ENCODE data around the gene PDE3A. TPM values are rescaled to one million over a fixed set of nuclear protein-coding genes. Genes with fewer than 3 reads are reported as not detected.

PDE3A gene
- total and polyA plus RNA-seq, 10 of the 15 experiments (the other 5 are each of a cell fraction or from before 2014, with no cell fraction given): 0.01 to 2.6 (median 1.5) TPM

- no peak for TF ChIP-seq ZBTB40 (IDR thresholded peaks at IDR 0.05; ENCODE audit: borderline replicate concordance)
- no peak for TF ChIP-seq FOXM1 (IDR thresholded peaks at IDR 0.05; ENCODE audit: low read depth, low read length)
- no peak for TF ChIP-seq IRF4 (IDR thresholded peaks at IDR 0.05; ENCODE audit: low read depth, low read length)
- TF ChIP-seq KDM1A (IDR thresholded peaks at IDR 0.05; ENCODE audit: borderline replicate concordance): no peak
- TF ChIP-seq ATF3 (IDR thresholded peaks at IDR 0.05; ENCODE audit: borderline replicate concordance, extremely low read depth, low read depth, low read length): no peak
- no peak for TF ChIP-seq HSF1 (IDR thresholded peaks at IDR 0.05; ENCODE audit: low read depth, low read length)
- TF ChIP-seq MXI1 (IDR thresholded peaks at IDR 0.05; ENCODE audit: low read depth, low read length): no peak
- no peak for TF ChIP-seq SMAD5 (IDR thresholded peaks at IDR 0.05; ENCODE audit: low read depth)
- no peak for TF ChIP-seq ZNF592 (IDR thresholded peaks at IDR 0.05)
- no peak for TF ChIP-seq KLF5 (IDR thresholded peaks at IDR 0.05; ENCODE audit: partially characterized antibody)
- TF ChIP-seq HCFC1 (IDR thresholded peaks at IDR 0.05; ENCODE audit: low read length): no peak
Measured at GRCh38 chr12:20351406-20351805, 16.9 kb upstream of the PDE3A start (continued).
